Urothelium cell line (cell line): ENCODE measurements around the gene APOBEC3A.

Source experiments
- DNase-seq: peaks from one replicate; pipeline ENCODE4 v3.0.0; 2011; ENCODE audit warnings: low spot score, mixed read lengths
- FAIRE-seq: peaks from 2 replicates; lab custom pipeline; 2011; peaks lifted over from hg19 to GRCh38; lab: Jason Lieb, UNC

Gene APOBEC3A

DNA sequence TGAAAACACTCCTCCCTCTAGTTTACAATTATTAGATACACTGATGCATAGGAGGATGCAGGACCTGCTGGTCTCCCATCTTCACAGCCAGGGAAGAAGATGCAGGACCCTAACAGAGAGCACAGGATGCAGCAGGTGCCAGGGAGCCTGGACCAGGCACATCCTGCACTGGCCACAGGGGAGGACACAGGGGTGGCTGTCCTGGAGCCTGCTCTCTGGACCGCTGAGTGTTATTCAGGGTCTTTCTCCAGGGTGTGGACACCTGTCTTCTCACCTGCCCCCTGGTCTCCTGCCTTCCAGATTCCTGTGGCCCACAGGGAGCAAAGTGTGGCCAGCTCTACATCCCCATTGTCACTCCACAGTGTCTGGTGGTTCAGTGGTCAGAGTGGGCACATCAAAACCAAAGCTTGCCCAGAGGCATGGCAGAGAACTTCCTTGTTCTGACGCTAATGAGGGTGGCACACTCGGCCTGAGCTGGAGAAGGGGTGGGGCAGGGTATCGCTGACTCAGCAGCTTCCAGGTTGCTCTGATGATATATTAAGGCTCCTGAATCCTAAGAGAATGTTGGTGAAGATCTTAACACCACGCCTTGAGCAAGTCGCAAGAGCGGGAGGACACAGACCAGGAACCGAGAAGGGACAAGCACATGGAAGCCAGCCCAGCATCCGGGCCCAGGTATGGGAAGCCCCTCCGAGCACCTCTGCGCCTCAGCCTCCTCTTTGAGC lies at the start of gene APOBEC3A:
Gene APOBEC3A (plus strand): TSS at position 564 of the 725 bp plus-strand sequence. CDS start 83 bp downstream, at position 647.
- FAIRE-seq, result no peak
- DNase-seq, result no peak

DNA sequence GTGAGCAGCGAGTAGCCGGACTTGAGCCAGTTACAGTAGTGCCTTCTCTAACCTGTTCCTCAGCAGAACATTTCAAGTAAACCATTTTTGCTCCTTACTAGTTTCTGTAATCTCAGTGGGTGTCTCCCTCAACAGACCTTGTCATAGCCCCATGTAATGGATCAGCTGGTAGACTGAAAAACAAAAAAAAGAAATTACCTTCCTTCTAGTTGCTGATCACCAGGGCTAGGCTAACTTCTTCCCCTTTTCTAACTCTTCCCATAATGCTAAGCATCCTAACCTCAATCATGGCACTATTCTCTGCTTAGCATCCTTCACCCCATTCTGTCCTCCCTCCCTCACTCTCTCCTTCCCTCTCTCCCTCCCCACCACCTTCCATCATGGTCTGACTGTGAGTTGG lies 49.6 kb upstream of the APOBEC3A start:
- FAIRE-seq, result peak; percentile 81
- no peak for DNase-seq

- DNase-seq (no peak), FAIRE-seq (no peak)
Observed at GRCh38 chr22:38911434-38911833, 46.0 kb upstream of the APOBEC3A start.

GRCh38 chr22:38919631-38920190 lies 37.7 kb upstream of the APOBEC3A start:
- DNase-seq (no peak), FAIRE-seq (peak; percentile 52)

DNA sequence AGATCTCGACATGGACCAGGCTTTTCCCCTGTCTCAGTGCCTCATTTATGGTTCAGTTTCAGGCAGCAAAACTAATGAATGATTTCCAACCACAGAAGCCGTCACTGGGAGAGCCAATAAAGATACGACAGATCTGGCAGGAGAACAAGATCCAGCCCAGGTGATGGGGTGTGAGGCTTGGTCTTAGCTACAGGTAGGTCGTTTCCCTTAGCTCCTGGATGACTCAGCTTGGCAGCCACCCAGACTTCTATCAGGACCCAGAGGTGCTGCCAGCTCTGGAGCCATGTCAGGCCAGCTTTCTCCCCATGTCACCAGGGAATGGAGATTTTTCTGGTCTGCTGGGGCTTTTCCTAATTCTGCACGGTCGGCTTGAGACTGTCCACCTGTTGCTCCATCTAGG lies 36.3 kb upstream of the APOBEC3A start:
- DNase-seq (no peak), FAIRE-seq (no peak)

DNA sequence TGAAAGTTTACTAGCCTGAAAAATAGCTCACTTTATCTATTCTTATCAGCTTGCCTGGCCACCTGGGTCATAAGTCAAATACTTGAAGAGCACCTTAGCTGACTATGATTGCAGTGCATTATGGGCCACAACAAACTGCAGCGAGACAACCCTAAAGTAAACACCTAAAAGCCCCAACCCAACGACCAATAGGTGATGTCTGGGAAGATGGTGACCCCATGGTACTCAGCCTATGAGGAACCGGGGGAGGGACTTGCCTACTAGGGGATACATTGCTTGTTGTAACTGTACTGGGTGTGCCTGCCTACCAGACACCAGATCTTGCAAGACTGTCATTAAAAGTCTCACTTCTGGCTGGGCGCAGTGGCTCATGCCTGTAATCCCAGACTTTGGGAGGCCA lies 35.6 kb upstream of the APOBEC3A start:
- DNase-seq (no peak), FAIRE-seq (no peak)

DNA sequence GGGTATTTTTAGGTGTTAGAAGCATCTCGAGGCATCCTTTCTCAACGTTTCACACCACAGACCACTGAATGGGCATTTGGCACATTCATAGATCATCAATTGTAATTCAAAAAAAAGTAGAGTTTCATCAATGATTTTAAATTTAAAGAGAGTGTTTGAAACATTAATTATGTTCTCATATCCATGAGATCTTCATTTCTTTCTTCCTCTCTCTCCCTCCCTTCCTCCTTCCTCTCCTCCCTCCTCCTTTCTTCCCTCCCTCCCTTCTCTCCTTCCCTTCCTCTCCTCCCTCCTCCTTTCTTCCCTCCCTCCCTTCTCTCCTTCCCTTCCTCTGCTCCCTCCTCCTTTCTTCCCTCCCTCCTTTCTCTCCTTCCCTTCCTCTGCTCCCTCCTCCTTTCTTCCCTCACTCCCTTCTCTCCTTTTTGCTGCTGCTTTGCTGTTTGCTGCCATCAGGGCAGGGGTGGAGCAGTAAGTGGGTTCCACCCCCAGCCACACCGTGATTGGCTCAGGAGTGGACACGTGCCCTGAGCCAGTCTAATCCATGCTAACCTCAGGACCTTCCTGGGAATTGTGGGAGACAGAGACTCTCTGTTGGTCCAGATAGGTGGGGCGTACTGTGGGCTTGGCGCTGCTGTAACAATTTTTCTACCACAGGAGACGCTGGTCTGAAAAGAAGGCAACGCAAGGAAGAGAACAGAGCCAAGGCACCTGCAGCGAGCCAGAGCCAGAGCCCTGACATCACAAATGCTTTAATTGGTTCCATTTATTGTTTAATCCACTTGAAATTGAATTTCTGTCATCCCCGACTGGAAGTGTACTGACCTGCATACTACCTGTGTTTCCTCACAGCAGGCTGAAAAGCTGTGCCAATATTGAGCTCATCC lies 33.7 kb upstream of the APOBEC3A start:
- peak; percentile 100 for FAIRE-seq
- peak; percentile 96 for DNase-seq

- DNase-seq (peak; percentile 79), FAIRE-seq (peak; percentile 40)
Observed at GRCh38 chr22:38924347-38924952, 33.0 kb upstream of the APOBEC3A start.

DNA sequence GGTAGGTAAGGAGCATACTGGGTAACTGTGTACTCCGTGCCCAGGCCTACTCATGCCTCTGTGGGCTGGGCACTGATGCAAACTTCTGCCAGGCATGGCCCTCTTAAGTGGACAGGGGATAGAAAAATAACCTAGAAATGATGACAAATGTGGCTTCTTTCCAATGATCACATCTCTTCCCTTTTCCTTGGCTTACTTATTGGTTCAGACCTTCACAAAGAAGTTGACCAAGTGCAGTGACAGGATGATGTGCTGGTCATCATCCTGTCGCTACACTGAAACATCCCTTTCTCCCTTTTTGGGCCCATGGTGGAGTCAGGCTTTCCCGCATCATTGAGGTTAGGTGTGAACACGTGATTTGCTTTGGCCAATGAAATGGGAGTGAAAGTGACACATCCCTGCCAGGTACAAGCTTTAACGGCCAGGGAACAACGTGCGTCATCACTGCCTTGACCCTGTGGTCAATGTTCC lies 31.8 kb upstream of the APOBEC3A start:
- no peak for DNase-seq

GRCh38 chr22:38927033-38927781 lies 30.2 kb upstream of the APOBEC3A start:
- DNase-seq (no peak), FAIRE-seq (no peak)

More for the DNA sequence above, 31.8 kb upstream of the APOBEC3A start:
- FAIRE-seq, result peak; percentile 94

GRCh38 chr22:38930512-38930911 lies 26.9 kb upstream of the APOBEC3A start:
- no peak for DNase-seq
- FAIRE-seq, result no peak

- peak; percentile 88 for FAIRE-seq
- DNase-seq, result peak; percentile 74
Observed at GRCh38 chr22:38935023-38935422, 22.4 kb upstream of the APOBEC3A start.

- DNase-seq (no peak), FAIRE-seq (no peak)
Observed at GRCh38 chr22:38935616-38936015, 21.8 kb upstream of the APOBEC3A start.

DNA sequence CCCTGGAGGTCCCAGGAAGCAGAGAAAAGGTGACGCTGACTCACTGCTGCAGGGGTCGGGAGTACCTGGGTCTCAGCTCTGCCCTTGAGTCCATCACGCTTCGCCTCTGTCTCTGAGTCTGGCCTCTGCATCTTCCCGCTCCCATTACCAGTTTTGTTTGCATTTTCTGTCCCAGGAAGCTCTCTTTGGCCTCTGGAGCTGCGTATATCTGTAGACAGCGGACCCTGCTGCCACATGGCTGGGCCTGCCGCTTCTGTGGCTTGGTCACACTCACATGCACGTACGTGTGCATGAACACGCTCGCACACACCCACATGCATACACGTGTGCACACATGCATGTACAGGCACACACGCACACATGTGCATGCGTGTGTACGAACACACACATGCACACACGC lies 20.8 kb upstream of the APOBEC3A start:
- peak; percentile 32 for FAIRE-seq
- no peak for DNase-seq

DNA sequence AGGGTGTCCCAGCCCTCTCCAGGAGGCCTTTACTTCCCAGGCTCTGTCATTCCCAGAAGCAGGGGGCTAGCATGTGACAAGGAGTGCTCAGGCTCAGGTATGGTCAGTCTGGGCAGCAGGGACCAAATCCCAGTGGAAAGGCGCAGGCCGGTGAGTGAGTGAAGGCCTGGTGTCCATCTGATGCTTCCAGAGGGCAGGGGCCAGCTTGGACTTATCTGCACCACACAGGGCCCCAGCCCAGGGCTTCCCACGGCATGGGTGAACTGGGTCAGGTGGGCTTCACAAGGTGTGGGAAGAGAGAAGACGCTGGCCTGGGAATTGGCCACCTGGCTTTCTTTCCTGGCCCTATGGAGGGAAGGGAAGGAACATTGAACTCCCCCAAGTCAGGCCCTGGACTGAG lies 20.4 kb upstream of the APOBEC3A start:
- no peak for FAIRE-seq
- no peak for DNase-seq

- FAIRE-seq, result peak; percentile 99
Observed at GRCh38 chr22:38937541-38937940, 19.9 kb upstream of the APOBEC3A start.

DNA sequence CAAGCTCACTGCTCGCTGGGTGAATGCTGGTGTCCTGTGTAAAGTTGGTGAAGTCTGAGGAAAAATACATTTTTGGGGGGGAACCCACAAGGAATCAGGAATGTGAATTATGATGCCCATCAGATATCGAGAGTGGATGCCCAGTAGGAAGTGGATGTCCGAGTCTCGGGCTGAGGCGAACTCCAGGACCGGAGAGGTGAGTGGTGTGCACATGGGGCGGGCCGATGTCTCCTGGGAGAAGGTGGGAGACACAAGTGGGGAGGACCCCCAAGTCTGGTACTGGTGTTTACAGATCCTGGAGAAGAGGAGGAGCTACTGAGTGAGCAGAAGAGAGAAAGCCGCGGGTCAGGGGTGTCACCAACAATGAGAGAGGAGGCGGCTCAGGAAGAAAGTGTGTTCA lies 19.2 kb upstream of the APOBEC3A start:
- DNase-seq, result no peak
- no peak for FAIRE-seq

More at GRCh38 chr22:38937541-38937940, 19.9 kb upstream of the APOBEC3A start:
- no peak for DNase-seq

DNA sequence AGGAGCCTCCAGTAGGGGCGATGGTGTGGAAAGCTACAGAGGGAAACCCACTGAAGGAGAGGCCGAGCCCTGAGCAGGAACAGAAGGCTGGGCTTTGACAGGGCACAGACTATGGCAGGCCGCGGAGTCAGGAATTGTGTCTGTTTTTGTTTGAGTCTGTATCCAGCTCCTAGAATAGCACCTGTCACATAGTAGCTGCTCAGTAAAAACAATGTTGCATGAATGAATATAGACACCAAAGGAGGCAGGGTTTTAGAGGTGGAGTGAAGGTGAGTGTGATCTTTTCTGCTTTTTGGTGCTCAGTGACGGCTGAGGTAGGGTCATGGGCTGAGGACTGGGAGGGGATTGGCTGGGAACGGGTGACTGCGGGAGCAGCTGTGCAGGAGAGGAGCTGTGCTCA lies 18.5 kb upstream of the APOBEC3A start:
- FAIRE-seq (no peak), DNase-seq (no peak)

GRCh38 chr22:38940811-38941384 lies 16.5 kb upstream of the APOBEC3A start:
- DNase-seq (no peak), FAIRE-seq (no peak)

DNA sequence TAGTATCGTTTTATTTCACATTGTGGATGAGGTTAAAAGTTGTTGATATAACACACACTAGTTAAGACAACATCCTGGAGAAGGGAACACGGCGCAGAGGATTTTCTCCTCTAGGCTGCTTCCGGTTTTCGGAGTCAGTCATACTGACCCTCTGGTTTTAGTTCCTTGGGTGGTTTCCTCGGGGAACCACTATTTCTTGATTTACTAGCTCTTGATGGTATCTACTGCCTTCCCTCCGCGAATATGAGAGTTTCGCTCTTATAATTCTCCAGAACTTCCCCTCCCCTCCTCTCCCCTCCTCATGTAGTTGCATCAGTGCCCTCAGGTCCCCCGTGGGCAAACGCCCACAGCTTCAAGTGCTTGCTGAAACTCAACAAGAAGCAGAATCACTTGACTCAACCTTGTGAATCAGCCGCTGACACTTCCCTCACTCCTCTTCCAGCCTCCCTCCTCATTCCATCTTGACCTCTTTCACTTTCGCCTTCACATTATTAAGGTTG lies 15.9 kb upstream of the APOBEC3A start:
- FAIRE-seq (no peak), DNase-seq (no peak)
